GM18526 (cell line): ENCODE measurements around the gene SMIM41.

Experiments
- POLR2A ChIP-seq: IDR thresholded peaks from 3 replicates; pipeline ENCODE4 v1.6.1; 2011; ENCODE audit not compliant: insufficient read length; ENCODE audit errors: extremely low read depth

SMIM41 gene

DNA sequence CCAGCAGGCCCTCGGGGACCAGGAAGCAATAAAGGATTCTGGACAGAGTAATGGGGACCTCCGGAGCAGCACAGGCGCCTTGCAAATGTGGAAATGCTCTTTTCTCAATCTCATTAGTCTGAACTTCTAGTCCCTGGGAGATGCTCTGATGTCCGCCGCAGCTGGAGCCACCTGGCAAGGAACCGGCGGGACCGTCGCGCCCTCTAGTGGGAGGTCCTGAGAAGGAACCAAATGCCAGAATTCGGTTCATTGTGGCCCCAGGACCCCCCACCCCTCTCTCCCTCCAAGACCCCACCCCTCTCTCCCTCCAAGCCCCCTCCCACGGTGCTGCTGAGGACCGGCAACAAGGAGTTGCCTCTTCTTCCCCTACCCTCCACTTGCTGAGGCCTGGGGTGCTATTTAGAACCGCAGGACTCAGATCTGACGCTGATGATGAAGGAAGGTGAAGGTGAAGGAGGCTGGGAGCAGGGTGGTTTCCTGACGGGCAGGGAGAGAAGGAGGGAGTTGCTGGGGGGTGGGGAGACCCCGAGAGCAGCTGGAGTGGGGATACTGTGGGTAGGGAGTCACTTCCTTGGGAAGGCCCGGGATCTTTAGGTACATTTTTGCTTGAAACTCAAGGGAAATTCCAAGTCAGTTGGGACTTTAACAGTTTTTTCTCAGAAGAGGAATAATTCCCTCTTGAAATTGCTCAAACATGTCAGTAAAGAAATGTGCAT lies 42.5 kb downstream of the SMIM41 start:
- no peak for TF ChIP-seq POLR2A

DNA sequence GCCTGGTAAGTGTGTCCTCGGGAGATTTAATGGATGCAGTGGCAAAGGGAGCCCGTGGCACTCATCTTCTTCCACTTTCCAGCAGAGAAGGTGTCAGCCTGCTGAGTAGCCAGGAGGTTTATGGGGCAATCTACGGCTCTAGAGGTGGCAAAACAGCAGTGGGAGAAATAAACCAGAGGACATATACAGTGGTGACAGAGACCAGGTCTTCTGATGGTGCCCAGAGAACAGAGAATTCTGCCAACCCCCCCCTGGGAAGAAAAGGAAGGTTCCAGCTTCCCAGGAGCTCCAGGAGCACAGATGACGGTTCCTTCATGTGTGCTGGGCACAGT lies 43.0 kb downstream of the SMIM41 start:
- TF ChIP-seq POLR2A = no peak

- TF ChIP-seq POLR2A = no peak
These were observed 43.4 kb downstream of the SMIM41 start for GRCh38 chr12:52122904-52123303.

DNA sequence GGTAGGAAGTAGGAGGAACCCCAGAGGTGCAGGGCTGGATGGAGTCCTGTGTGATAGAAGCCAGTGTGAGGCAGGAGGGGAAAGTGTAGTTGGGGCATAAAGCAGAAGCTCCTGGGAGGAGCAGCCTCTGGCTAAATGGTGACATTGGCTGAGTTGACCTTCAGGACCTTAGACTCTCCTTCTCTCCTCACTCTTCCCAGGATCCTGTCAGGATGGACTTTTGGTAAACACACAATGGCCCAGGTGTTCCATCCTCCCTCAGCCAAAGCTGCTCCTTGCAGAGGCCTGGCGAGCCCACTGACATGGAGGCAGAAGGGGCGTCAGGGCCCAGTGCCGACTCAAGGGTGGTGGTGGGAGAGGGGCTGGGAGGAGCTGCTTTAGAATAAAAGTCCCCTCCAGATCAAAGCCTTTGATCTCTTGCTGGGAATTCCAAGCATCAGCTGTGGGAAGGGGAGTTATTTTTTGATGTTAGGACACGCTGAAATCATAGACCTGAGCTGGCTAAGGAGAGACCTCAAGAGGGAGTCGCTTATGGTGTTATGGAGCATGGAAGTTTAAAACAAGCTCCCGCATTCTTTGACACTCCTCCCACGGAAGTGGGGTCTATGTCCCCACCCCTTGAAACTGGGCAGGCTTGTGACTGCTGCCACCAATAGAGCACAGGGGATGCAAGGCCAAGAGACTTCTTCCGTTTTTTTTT lies 44.1 kb downstream of the SMIM41 start:
- TF ChIP-seq POLR2A = no peak

GRCh38 chr12:52125476-52125900 lies 46.0 kb downstream of the SMIM41 start:
- TF ChIP-seq POLR2A = no peak

DNA sequence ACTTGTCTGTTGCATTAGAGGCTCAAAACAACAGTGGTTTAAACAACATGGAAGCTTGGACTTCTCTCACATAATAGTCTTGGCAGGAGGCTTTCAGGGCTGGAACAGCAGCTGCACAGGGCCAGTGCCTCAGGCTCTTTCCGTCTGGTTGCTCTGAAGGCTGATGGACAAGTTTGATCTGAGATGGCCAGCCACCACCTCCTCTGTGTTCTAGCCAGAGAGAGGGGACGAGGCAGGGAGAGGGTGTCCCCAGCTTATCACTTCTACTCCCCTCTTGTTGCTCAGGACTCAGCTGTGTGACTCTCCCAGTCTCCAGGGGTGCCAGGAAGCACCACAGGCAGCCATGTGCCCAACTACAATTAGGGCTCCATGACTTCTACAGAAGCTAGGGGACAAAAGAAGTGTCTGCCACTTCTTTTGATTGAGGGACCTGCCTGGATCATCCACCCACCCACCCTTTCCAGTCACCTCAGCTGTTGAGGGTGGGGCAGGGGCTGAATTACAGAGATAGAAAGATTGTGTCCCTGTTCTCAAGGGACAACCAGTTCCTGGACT lies 46.6 kb downstream of the SMIM41 start:
- no peak for TF ChIP-seq POLR2A

DNA sequence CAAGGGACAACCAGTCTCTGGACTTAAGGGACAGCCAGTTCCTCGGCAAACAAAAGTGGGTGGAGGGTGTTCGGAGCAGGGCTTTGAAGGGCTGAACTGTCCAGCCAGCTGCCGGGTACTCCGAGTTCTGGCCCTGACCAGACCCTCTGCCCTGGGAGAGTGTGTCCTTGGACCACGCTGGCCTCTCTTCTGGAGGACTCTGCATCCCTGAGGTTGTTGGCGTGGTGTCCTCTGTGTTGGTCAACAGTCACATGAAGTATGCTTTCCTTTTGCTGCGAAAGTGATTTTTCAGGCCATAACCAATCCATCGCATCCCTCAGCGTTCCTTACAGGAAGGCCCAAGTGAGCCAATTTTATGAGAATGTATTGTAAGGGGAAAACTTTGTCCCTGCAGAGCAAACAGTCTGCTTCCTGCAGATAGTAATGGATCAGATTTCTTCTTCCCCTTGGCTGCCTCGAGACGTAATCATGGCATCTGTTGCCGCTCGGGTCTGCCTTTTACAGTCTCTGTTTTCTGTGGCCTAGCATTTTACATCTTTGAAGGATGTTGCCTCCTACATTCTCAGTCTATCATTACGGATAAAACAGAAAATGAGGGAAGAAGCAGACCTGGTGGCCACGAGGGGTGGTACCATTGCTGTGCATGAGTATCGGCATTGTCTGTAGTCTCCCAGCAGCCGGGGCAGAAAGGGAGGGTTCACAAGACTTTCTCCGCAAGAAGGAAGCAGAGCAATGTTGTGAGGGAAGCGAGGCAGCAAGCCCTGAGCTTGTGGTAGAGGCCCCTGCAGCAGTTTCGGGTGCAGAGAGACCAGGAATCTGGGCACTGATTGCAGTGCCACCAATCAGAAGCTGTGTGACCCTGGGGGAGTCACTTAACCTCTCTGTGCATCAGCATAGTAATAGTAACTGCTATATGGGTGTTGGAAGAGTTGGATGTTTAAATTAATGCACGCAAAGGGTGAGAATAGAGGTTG lies 47.4 kb downstream of the SMIM41 start:
- TF ChIP-seq POLR2A = no peak

- no peak for TF ChIP-seq POLR2A
These were observed 48.4 kb downstream of the SMIM41 start for GRCh38 chr12:52127683-52128450.

DNA sequence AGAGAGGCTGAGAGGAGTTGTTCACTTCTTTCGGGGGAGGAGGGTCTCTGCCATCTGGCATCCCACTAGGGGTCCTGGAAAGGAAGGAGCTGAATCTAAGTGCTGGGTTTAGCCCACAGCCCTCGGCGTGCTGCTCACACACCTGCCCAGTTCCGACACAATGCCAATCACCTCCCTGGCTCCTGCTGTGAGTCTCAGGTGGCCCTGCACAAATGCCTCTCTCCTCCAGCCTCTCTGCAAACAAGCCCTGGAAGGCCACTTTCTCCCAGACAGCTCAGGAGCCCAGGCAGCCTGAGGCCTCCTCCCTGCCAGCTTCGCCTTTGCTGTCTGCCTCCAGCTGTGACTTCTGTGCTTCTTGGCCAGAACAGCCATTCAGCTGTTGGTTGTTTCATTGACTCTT lies 51.2 kb downstream of the SMIM41 start:
- no peak for TF ChIP-seq POLR2A

- TF ChIP-seq POLR2A = no peak
These were observed 53.3 kb downstream of the SMIM41 start for GRCh38 chr12:52132754-52133161.

DNA sequence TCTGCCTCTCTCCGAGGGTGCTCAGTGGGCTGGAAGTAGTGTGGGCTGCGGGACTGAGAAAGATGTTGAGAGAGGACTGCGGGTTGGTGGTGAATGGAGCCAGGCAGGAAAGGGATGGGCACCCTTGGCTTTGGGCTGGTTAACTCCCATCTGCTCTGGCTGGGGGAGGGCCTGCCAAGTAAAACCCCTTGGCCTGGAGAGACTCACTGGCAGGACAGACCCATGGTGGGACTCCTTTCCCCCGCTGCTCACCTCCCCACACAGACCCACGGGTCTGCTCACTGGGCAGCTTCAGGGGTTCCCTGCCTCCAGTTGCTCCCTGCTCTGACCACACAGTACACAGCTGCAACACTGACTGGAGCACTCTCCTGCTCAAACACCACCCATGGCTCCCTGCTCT lies 58.2 kb downstream of the SMIM41 start:
- TF ChIP-seq POLR2A = no peak

GRCh38 chr12:52139147-52139546 lies 59.6 kb downstream of the SMIM41 start:
- TF ChIP-seq POLR2A = no peak

DNA sequence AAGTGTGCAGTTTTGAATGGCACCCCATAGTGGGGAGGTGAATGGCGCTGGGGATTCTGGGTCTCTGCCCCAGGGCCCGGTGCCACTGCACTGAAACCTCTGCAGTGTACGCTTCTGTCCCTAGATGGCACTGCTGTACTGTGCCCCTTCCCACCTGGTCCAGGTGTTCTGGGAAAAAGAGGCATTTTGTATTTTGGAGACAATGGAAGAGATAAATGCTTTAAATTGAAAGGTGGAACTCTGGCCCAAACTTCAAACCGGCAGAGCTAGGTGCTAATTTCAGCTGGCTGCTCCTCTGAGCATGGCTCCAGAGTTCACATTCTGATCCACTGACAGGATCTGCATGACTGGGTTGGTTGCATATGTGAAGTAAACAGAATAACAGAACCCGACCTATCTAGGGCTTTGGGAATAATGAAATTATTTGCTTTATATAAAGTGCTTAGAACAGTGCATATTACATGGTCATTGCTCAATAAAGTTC lies 60.1 kb downstream of the SMIM41 start:
- no peak for TF ChIP-seq POLR2A

GRCh38 chr12:52141306-52141705 lies 61.8 kb downstream of the SMIM41 start:
- TF ChIP-seq POLR2A = no peak

DNA sequence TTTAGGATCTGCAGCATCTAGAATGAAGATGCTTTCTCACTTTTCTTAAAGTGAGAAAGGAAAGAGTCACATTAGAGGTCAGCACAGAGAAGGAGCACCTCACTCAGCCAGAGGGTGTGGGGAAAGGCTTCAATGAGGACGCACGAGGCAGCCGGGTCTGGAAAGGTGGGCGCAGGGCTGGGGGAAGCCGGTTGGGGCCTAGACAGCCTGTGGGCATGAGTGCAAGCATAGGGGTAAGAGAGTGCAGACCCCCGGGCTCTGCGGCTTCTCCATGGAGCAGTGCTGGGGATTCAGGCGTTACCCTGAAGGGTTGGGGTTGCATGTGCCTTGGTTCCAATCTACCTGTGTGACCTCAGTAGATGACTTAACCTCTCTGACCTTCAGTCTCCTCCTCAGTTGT lies 62.4 kb downstream of the SMIM41 start:
- TF ChIP-seq POLR2A = no peak

DNA sequence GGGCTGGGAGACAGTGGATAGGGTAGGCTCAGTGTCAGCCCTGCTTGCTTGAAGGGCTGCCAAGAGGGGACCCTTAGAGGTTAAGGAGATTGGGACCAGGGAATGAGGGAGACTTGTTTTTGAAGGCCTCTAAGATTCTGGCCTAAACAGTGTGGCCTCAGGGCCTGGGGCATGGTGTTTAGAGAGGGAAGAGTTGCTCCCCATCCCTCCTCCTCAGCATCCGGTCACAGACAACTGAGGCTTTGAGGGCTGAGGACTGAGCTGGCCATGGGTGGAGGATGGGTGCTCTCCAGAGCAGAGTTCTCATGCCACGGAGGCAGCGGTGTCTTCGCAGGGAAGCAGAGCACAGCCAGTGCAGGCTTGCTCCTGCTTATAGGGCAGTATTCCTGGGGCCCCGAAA lies 62.9 kb downstream of the SMIM41 start:
- TF ChIP-seq POLR2A = no peak
